ENCODE results near the gene PGGT1B.
A peak's percentile ranks its signal among the peaks of the same experiment; 100 is the strongest.

Gene PGGT1B

DNA sequence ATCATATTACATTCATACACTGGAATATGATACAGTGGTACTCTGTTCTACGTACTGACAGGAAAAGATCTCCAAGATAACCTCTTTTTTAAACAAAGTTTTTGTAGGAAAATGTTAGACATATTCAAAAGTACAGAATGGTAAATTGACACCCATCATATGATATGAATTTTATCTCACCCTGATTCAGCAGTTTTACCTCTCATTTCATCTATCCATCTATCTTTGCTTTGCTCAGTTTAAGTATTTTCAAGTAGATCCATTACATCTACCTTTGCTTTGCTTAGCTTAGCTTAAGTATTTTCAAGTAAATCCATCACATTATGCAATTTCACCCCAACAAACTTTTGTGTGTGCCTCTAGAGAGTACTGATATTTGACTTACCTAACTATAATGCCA, 19.5 kb upstream of the PGGT1B start:
- no peak overlapping the region for H3K4me3 ChIP-seq (ENCODE audit: low read depth, low read length)
- no peak for DNase-seq (ENCODE audit: low read depth)
- TF ChIP-seq, protein P1, sequence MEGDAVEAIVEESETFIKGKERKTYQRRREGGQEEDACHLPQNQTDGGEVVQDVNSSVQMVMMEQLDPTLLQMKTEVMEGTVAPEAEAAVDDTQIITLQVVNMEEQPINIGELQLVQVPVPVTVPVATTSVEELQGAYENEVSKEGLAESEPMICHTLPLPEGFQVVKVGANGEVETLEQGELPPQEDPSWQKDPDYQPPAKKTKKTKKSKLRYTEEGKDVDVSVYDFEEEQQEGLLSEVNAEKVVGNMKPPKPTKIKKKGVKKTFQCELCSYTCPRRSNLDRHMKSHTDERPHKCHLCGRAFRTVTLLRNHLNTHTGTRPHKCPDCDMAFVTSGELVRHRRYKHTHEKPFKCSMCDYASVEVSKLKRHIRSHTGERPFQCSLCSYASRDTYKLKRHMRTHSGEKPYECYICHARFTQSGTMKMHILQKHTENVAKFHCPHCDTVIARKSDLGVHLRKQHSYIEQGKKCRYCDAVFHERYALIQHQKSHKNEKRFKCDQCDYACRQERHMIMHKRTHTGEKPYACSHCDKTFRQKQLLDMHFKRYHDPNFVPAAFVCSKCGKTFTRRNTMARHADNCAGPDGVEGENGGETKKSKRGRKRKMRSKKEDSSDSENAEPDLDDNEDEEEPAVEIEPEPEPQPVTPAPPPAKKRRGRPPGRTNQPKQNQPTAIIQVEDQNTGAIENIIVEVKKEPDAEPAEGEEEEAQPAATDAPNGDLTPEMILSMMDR (conservative IDR thresholded peaks at IDR 0.05; ENCODE audit: low read depth, low read length): no peak

DNA sequence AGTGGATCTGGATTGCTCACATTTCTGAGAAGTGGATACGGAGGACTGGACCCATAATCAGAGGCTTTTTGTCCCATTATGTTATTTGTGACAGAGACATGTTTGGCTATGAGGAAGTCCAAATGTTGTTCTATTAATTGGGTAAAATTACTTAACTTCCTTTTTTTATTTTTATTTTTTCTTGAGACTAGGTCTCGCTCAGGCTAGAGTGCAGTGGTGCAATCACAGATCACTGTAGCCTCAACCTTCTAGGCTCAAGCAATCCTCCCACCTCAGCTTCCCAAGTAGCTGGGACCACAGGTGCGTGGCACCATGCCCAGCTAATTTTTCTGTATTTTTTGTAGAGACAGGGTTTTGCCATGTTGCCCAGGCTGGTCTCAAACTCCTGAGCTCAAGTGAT, 11.9 kb upstream of the PGGT1B start:
- TF ChIP-seq, protein P1 (conservative IDR thresholded peaks at IDR 0.05; ENCODE audit: low read depth, low read length): no peak
- H3K4me3 ChIP-seq (ENCODE audit: low read depth, low read length): no peak overlapping the region
- no peak for DNase-seq (ENCODE audit: low read depth)

DNA sequence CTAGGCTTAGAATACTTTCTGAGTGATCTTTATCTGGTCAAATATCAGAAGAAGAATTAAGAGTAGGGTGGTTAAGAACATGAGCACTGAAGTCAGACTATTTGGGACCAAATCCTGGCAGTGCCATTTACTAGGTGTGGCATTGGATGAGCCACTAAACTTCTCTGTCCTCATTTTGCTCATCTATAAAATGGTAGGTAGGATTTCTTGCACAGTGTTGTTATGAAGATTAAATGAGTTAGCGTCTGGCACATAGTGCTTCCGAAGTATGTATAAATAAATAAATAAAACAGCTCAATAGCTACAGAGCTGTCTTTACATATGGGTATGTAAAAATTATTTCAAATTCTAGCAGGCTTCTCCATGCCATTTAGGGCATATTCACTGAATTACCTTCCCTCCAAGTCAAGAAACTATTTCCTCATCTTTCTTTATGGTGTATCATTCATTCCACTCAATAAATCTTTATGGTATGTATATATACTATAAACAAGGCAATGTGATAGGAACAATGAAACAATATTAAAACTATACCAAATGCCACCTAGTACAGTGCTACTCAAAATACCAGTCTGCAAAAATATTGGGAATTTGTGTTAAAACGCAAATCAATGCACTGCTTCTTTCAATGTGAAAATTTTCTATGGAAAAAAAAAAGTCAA, 9.8 kb upstream of the PGGT1B start:
- DNase-seq (ENCODE audit: low read depth): no peak
- no peak overlapping the region for H3K4me3 ChIP-seq (ENCODE audit: low read depth, low read length)
- TF ChIP-seq, protein P1 (conservative IDR thresholded peaks at IDR 0.05; ENCODE audit: low read depth, low read length): no peak

DNA sequence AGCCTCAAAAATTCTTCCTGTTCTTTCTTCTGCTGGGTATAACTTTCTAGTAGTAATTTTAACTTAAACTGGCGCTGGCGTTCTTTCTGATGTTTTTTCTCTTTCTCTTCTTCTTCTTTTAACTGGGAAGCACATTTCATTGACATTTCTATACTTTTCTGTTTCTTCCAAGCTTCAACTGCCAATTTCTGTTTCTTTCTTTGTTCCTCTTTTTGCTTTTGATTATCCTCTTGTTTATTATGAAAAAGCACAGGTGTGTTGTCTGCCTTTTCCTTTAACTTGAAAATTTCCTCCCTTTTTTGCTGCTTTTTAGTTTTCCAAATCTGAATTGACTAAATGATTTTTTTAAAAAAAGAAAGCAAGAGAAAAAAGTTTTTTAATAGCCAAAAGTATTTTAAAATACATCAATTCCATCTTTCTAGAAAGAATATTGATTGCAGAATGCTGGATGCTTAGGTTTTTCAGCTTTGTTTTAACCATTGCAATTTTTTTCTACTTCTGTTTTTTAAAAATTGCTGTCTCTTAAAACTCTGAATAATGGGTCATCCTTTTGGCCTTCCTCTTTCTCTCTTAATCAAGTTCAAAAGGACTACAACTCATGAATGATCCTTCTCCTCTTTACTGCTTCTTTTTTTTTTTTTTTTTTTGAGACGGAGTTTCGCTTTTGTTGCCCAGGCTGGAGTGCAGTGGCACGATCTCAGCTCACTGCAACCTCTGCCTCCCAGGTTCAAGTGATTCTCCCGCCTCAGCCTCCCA, 8.8 kb upstream of the PGGT1B start:
- DNase-seq (ENCODE audit: low read depth): no peak
- H3K4me3 ChIP-seq (ENCODE audit: low read depth, low read length): no peak overlapping the region
- TF ChIP-seq, protein P1 (conservative IDR thresholded peaks at IDR 0.05; ENCODE audit: low read depth, low read length): no peak

DNA sequence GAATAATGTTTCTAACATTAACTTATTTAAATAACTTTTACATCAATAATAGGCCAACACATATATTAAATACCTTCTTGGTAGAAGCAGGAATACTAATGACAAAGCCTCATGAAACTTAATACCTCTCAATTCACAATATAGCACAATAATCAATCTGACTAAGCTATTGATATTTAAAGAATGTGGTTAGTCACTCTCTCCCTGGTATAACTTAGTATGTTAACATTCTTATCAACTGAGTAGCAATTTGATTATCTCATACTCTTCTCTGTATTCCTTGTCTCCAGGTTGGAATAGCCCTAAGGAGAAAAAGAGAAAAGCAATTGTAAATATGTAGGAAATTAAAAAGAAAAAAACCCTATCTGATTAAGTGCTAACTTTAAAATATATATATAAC, 4.9 kb upstream of the PGGT1B start:
- DNase-seq (ENCODE audit: low read depth): peak; percentile 28
- no peak overlapping the region for H3K4me3 ChIP-seq (ENCODE audit: low read depth, low read length)
- TF ChIP-seq, protein P1 (conservative IDR thresholded peaks at IDR 0.05; ENCODE audit: low read depth, low read length): no peak

DNA sequence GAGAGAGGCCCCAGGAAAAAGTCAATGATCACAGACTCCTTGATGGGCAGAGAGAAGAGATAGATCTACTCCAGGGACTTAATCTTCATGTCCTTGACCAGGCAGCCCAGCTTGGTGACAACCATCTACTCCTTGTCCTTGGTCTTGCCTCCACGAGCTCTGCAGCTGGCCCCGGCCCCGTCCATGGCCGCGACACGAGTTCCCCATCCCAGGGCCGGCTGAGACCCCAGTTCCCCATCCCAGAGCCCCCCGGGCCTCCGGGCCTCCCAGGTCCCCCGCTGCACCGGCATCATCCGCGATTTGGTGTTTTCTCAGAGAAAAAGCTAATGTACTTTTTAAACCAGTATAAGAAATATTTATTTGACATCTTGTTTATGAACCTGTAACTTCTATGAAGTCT, 2.5 kb upstream of the PGGT1B start:
- no peak overlapping the region for H3K4me3 ChIP-seq (ENCODE audit: low read depth, low read length)
- no peak for DNase-seq (ENCODE audit: low read depth)
- TF ChIP-seq, protein P1 (conservative IDR thresholded peaks at IDR 0.05; ENCODE audit: low read depth, low read length): no peak

DNA sequence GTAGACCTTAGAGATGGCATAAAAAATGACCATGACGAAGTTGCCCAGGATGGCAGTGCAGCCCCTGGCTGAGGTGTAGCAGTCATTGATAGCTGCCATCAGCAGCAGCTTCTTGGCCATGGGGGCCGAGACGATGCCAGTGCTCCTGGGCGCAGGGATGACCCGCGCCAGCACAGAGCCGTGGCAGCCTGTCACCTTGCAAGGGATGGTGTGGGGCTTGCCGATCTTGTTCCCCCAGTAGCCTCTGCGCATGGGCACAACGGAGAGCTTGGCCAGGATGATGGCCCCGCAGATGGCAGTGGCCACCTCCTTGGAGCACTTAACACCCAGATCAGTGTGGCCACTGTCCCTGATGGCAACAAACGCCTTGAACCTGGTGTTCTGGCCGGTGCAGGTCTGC, 2.1 kb upstream of the PGGT1B start:
- TF ChIP-seq, protein P1 (conservative IDR thresholded peaks at IDR 0.05; ENCODE audit: low read depth, low read length): no peak
- no peak overlapping the region for H3K4me3 ChIP-seq (ENCODE audit: low read depth, low read length)
- no peak for DNase-seq (ENCODE audit: low read depth)

All from choroid plexus epithelial cell (primary cell).